ENCODE results near the gene PPFIA2. TPM values are rescaled to one million over a fixed set of nuclear protein-coding genes. Genes with fewer than 3 reads are reported as not detected.

The PPFIA2 gene
- total and polyA plus RNA-seq, 9 of the 15 experiments (the other 6 are each of a cell fraction or from before 2014, with no cell fraction given): not detected

- Histone ChIP-seq H3K9me3 (replicated peaks; ENCODE audit: control insufficient read depth, insufficient read depth, low read depth, low read length) (no peaks in the 10 kb centered on the region; the same call in 1 of the 2 replicates), H3K27me3 (ENCODE audit: control insufficient read depth in 2 of 2, insufficient read depth in 2 of 2, low read length in 2 of 2) (no peaks in the 10 kb centered on the region), H2AFZ (ENCODE audit: low read depth, low read length) (no peak overlapping the region), H3K36me3 (ENCODE audit: control insufficient read depth, insufficient read depth, low read length) (no peaks in the 10 kb centered on the region), H3K4me3 (no peak overlapping the region), H3K4me1 (replicated peaks in 1 of 2; ENCODE audit: control insufficient read depth in 2 of 2, insufficient read depth in 2 of 2, low read length in 2 of 2) (no peaks in the 10 kb centered on the region), H3K9me1 (ENCODE audit: control insufficient read depth, insufficient read depth, low read length) (no peaks in the 10 kb centered on the region), H3K79me2 (ENCODE audit: control insufficient read depth, insufficient read depth, low read length) (no peaks in the 10 kb centered on the region), H4K20me1 (replicated peaks; ENCODE audit: control insufficient read depth, insufficient read depth, low read length) (no peaks in the 10 kb centered on the region), H3K27ac (ENCODE audit: extremely low read depth, low read depth, low read length) (no peak overlapping the region), H3K9ac (ENCODE audit: insufficient read depth in 1 of 2, low read depth in 2 of 2, low read length in 2 of 2) (no peak overlapping the region), H3K4me2 (ENCODE audit: insufficient read depth, low read length) (no peak overlapping the region)
- WGBS (ENCODE audit: insufficient coverage, low coverage, missing lambda C conversion rate): 3% methylated on average over 12 of the region's 12 CpGs
- no peak for ATAC-seq
- intact Hi-C loops (cut with micrococcal nuclease): no loop called here
- FAIRE-seq: no peak
- in situ Hi-C loops (cut with MboI): no loop called here
- POLR2A ChIA-PET: interaction anchor here (1.0 kb wide), 1 partner anchor 8 kb away, joined by 3 read pairs; no protein-coding TSS in a partner anchor
- BruUV-seq (replicated peaks): no TSS peak
- CTCF ChIA-PET (ENCODE audit: low intra/inter-chr PET ratio): no interaction called here
- DNase-seq (ENCODE audit: extremely low read depth in 1 of 4, low spot score in 3 of 4): no peak
- TF ChIP-seq ZFP91 (CRISPR knock-in tag; IDR thresholded peaks at IDR 0.05) (no peak), GABPB2 (CRISPR knock-in tag; conservative IDR thresholded peaks at IDR 0.05) (no peak), HIVEP1 (CRISPR knock-in tag; IDR thresholded peaks at IDR 0.05) (no peak), PRDM10 (IDR thresholded peaks at IDR 0.05; ENCODE audit: partially characterized antibody) (no peak), ZNF23 (CRISPR knock-in tag; IDR thresholded peaks at IDR 0.05) (no peak), CHCHD3 (CRISPR knock-in tag; IDR thresholded peaks at IDR 0.05) (no peak), ZBTB2 (IDR thresholded peaks at IDR 0.05) (no peak), ZNF347 (CRISPR knock-in tag; IDR thresholded peaks at IDR 0.05; ENCODE audit: low read depth) (no peak), YY1 (IDR thresholded peaks at IDR 0.05; ENCODE audit: borderline replicate concordance in 1 of 3, control insufficient read depth in 1 of 3, extremely low read depth in 1 of 3, insufficient read depth in 3 of 3, insufficient read length in 1 of 3, insufficient replicate concordance in 2 of 3, low read depth in 1 of 3, low read length in 2 of 3) (no peak), TCF7L2 (IDR thresholded peaks at IDR 0.05; ENCODE audit: low read depth, low read length) (no peak), ZNF695 (CRISPR knock-in tag; IDR thresholded peaks at IDR 0.05) (no peak), SIN3B (IDR thresholded peaks at IDR 0.05; ENCODE audit: low read depth) (no peak), ZNF830 (CRISPR knock-in tag; IDR thresholded peaks at IDR 0.05) (no peak)
Measured at GRCh38 chr12:81294325-81295190, 464.6 kb downstream of the PPFIA2 start.
